ENCODE measurements around the gene EP400. TPM values are rescaled to one million over a fixed set of nuclear protein-coding genes. Genes with fewer than 3 reads are reported as not detected.
"Not testable (repeated sequence)": the region's sequence is repeated elsewhere in the genome, so short reads cannot be mapped to it uniquely, and the experiment has no call there.

Gene EP400
- total RNA-seq, 1 donor, result 14.5 TPM

GRCh38 chr12:131947482-131948027, 2.2 kb upstream of the EP400 start:
- DNase-seq (ENCODE audit: insufficient read length, low spot score, missing footprints), result no peak
- H3K27ac ChIP-seq (ENCODE audit: low read depth, low read length), result no peak overlapping the region
- peak overlapping the region; percentile 13 for H2AFZ ChIP-seq (ENCODE audit: low read length)
- no peaks in the 10 kb centered on the region for H3K27me3 ChIP-seq (ENCODE audit: insufficient read depth, low read length)
- H3K36me3 ChIP-seq (ENCODE audit: insufficient read depth, low read length), result peaks cover 11% of the 10 kb centered on the region
- peak overlapping the region; percentile 40 for H3K4me2 ChIP-seq (ENCODE audit: insufficient read depth, low read length)
- H4K20me1 ChIP-seq (ENCODE audit: insufficient read depth, low read length), result peaks cover 7% of the 10 kb centered on the region
- TF ChIP-seq CTCF (IDR thresholded peaks at IDR 0.05; ENCODE audit: extremely low read depth, low read depth, low read length), result no peak
- H3K79me2 ChIP-seq (ENCODE audit: insufficient read depth, low read length), result peaks cover 23% of the 10 kb centered on the region
- H3K4me1 ChIP-seq (ENCODE audit: insufficient read depth, low read length), result peaks cover 10% of the 10 kb centered on the region
- H3K9me3 ChIP-seq (ENCODE audit: low read depth, low read length), result no peaks in the 10 kb centered on the region
- H3K4me3 ChIP-seq (ENCODE audit: insufficient read depth, low read length), result no peak overlapping the region

GRCh38 chr12:131948166-131948712, 1.5 kb upstream of the EP400 start:
- Histone ChIP-seq H3K27ac (ENCODE audit: low read depth, low read length) (no peak overlapping the region), H3K4me2 (ENCODE audit: insufficient read depth, low read length) (peak overlapping the region; percentile 84), H3K4me1 (ENCODE audit: insufficient read depth, low read length) (peaks cover 10% of the 10 kb centered on the region), H3K79me2 (ENCODE audit: insufficient read depth, low read length) (peaks cover 29% of the 10 kb centered on the region), H3K27me3 (ENCODE audit: insufficient read depth, low read length) (no peaks in the 10 kb centered on the region), H2AFZ (ENCODE audit: low read length) (no peak overlapping the region), H4K20me1 (ENCODE audit: insufficient read depth, low read length) (peaks cover 13% of the 10 kb centered on the region), H3K9me3 (ENCODE audit: low read depth, low read length) (no peaks in the 10 kb centered on the region), H3K4me3 (ENCODE audit: insufficient read depth, low read length) (no peak overlapping the region), H3K36me3 (ENCODE audit: insufficient read depth, low read length) (peaks cover 4% of the 10 kb centered on the region)
- no peak for TF ChIP-seq CTCF (IDR thresholded peaks at IDR 0.05; ENCODE audit: extremely low read depth, low read depth, low read length)
- peak; percentile 53 for DNase-seq (ENCODE audit: insufficient read length, low spot score, missing footprints)

- H4K20me1 ChIP-seq (ENCODE audit: insufficient read depth, low read length), result peaks cover 13% of the 10 kb centered on the region
- peak overlapping the region; percentile 84 for H3K4me2 ChIP-seq (ENCODE audit: insufficient read depth, low read length)
- H3K4me3 ChIP-seq (ENCODE audit: insufficient read depth, low read length), result peak overlapping the region; percentile 91
- not testable (repeated sequence) for H3K4me1 ChIP-seq (ENCODE audit: insufficient read depth, low read length); H3K9me3 ChIP-seq (ENCODE audit: low read depth, low read length); H3K36me3 ChIP-seq (ENCODE audit: insufficient read depth, low read length); DNase-seq (ENCODE audit: insufficient read length, low spot score, missing footprints); H3K27me3 ChIP-seq (ENCODE audit: insufficient read depth, low read length)
- peak overlapping the region; percentile 91 for H2AFZ ChIP-seq (ENCODE audit: low read length)
- peak overlapping the region; percentile 48 for H3K27ac ChIP-seq (ENCODE audit: low read depth, low read length)
- H3K79me2 ChIP-seq (ENCODE audit: insufficient read depth, low read length), result peaks cover 36% of the 10 kb centered on the region
Observed at GRCh38 chr12:131948713-131949430, 870 bp upstream of the EP400 start.

- DNase-seq (ENCODE audit: insufficient read length, low spot score, missing footprints), result peak; percentile 91
- TF ChIP-seq CTCF (IDR thresholded peaks at IDR 0.05; ENCODE audit: extremely low read depth, low read depth, low read length), result no peak
- H4K20me1 ChIP-seq (ENCODE audit: insufficient read depth, low read length), result peaks cover 20% of the 10 kb centered on the region
- no peaks in the 10 kb centered on the region for H3K27me3 ChIP-seq (ENCODE audit: insufficient read depth, low read length)
- peak overlapping the region; percentile 91 for H3K4me3 ChIP-seq (ENCODE audit: insufficient read depth, low read length)
- H3K79me2 ChIP-seq (ENCODE audit: insufficient read depth, low read length), result peaks cover 50% of the 10 kb centered on the region
- no peaks in the 10 kb centered on the region for H3K9me3 ChIP-seq (ENCODE audit: low read depth, low read length)
- peaks cover 10% of the 10 kb centered on the region for H3K4me1 ChIP-seq (ENCODE audit: insufficient read depth, low read length)
- H3K36me3 ChIP-seq (ENCODE audit: insufficient read depth, low read length), result no peaks in the 10 kb centered on the region
- peak overlapping the region; percentile 69 for H3K27ac ChIP-seq (ENCODE audit: low read depth, low read length)
- H3K4me2 ChIP-seq (ENCODE audit: insufficient read depth, low read length), result peak overlapping the region; percentile 96
- peak overlapping the region; percentile 70 for H2AFZ ChIP-seq (ENCODE audit: low read length)
Observed at GRCh38 chr12:131950182-131950913, 606 bp downstream of the EP400 start.

- H3K27me3 ChIP-seq (ENCODE audit: insufficient read depth, low read length); H3K4me1 ChIP-seq (ENCODE audit: insufficient read depth, low read length); H3K4me2 ChIP-seq (ENCODE audit: insufficient read depth, low read length); H3K9me3 ChIP-seq (ENCODE audit: low read depth, low read length); H3K4me3 ChIP-seq (ENCODE audit: insufficient read depth, low read length); DNase-seq (ENCODE audit: insufficient read length, low spot score, missing footprints); H3K27ac ChIP-seq (ENCODE audit: low read depth, low read length); H2AFZ ChIP-seq (ENCODE audit: low read length); H3K36me3 ChIP-seq (ENCODE audit: insufficient read depth, low read length): not testable (repeated sequence)
- peaks cover 43% of the 10 kb centered on the region for H4K20me1 ChIP-seq (ENCODE audit: insufficient read depth, low read length)
- peaks cover 82% of the 10 kb centered on the region for H3K79me2 ChIP-seq (ENCODE audit: insufficient read depth, low read length)
Observed at GRCh38 chr12:131953810-131954209, 4.1 kb downstream of the EP400 start.

- H4K20me1 ChIP-seq (ENCODE audit: insufficient read depth, low read length), result peaks cover 50% of the 10 kb centered on the region
Observed at GRCh38 chr12:131954460-131954859, 4.7 kb downstream of the EP400 start.

More at GRCh38 chr12:131954460-131954859, 4.7 kb downstream of the EP400 start:
- H3K27ac ChIP-seq (ENCODE audit: low read depth, low read length); H3K36me3 ChIP-seq (ENCODE audit: insufficient read depth, low read length); H3K4me1 ChIP-seq (ENCODE audit: insufficient read depth, low read length); H3K4me2 ChIP-seq (ENCODE audit: insufficient read depth, low read length); H3K9me3 ChIP-seq (ENCODE audit: low read depth, low read length); H2AFZ ChIP-seq (ENCODE audit: low read length); H3K27me3 ChIP-seq (ENCODE audit: insufficient read depth, low read length); DNase-seq (ENCODE audit: insufficient read length, low spot score, missing footprints); H3K4me3 ChIP-seq (ENCODE audit: insufficient read depth, low read length): not testable (repeated sequence)
- peaks cover 89% of the 10 kb centered on the region for H3K79me2 ChIP-seq (ENCODE audit: insufficient read depth, low read length)
